BJ (cell line): ENCODE measurements around the gene SNAP91. TPM values are rescaled to one million over a fixed set of nuclear protein-coding genes. Genes with fewer than 3 reads are reported as not detected.

Experiments used
- CTCF ChIA-PET: fragments of 350-600 bp; formaldehyde crosslinking; extraction: SDS; loops from one replicate; lab custom pipeline; 2021; ENCODE audit warnings: antibody characterized with exemption, inconsistent platforms; lab: Yijun Ruan, JAX
- POLR2A ChIA-PET: fragments of 300-600 bp; sonication (Branson Sonifier 250); formaldehyde crosslinking; extraction: SDS; loops from one replicate; lab custom pipeline; 2021; ENCODE audit warnings: antibody characterized with exemption; lab: Charles Lee
- DNase-seq: peaks from one replicate; pipeline ENCODE4 v3.0.0-alpha.2; 2011; ENCODE audit warnings: low read depth
- H3K27me3 ChIP-seq: 2 replicates; pipeline ENCODE4 v1.6.0; 2011; ENCODE audit warnings: low read length; ENCODE audit not compliant: control insufficient read depth, insufficient read depth
- H3K36me3 ChIP-seq: 2 replicates; pipeline ENCODE4 v1.5.1; 2011; ENCODE audit warnings: low read length; ENCODE audit not compliant: control insufficient read depth, insufficient read depth
- H3K4me3 ChIP-seq: 2 replicates; pipeline ENCODE4 v1.5.1; 2011; ENCODE audit warnings: low read depth, mild to moderate bottlenecking, control low read depth, low read length
- CTCF ChIP-seq: IDR thresholded peaks from 2 replicates; pipeline ENCODE4 v1.5.1; 2011; ENCODE audit warnings: low read depth, mild to moderate bottlenecking, control low read depth, inconsistent platforms, low read length, moderate library complexity; ENCODE audit not compliant: insufficient read depth
- polyA plus RNA-seq: library from polyadenylated mRNA; depleted of rRNA; stranded (reverse); fragments of >200 nt; gene quantifications from 2 replicates; pipeline ENCODE4 v1.2.3, GENCODE V29; 2011

SNAP91 gene
- polyA plus RNA-seq, 1 experiment: not detected

GRCh38 chr6:83536034-83536646 is 172.8 kb downstream of the SNAP91 start:
- no peaks in the 10 kb centered on the region for H3K36me3 ChIP-seq
- H3K27me3 ChIP-seq: 0 out of 2 replicates have a peak, but pooled peaks cover 1% of the 10 kb centered on the region
- POLR2A ChIA-PET: interaction anchor here (0.6 kb wide), 1 partner anchor 154 kb away, joined by 10 read pairs; no protein-coding TSS in a partner anchor
- no peak for DNase-seq
- H3K4me3 ChIP-seq: no peak overlapping the region
- CTCF ChIA-PET: interaction anchor here (0.7 to 1.3 kb wide), 11 partner anchors 9 to 321 kb away, joined by 3 to 11 read pairs (median 4); no protein-coding TSS in a partner anchor
- TF ChIP-seq CTCF: peak; percentile 83

GRCh38 chr6:83518816-83519480 is 190.0 kb downstream of the SNAP91 start:
- Histone ChIP-seq H3K36me3 (no peaks in the 10 kb centered on the region), H3K4me3 (no peak overlapping the region), H3K27me3 (peaks cover 3% of the 10 kb centered on the region)
- DNase-seq: no peak
- CTCF ChIA-PET: interaction anchor here (0.7 to 2.4 kb wide), 7 partner anchors 7 to 452 kb away, joined by 3 to 9 read pairs (median 6); partner anchors contain the start of genes DOP1A and PRSS35
- TF ChIP-seq CTCF: peak; percentile 48
- POLR2A ChIA-PET: no interaction called here

- H3K36me3 ChIP-seq: no peaks in the 10 kb centered on the region
- TF ChIP-seq CTCF: no peak
- H3K27me3 ChIP-seq: no peaks in the 10 kb centered on the region
- H3K4me3 ChIP-seq: no peak overlapping the region
- DNase-seq: no peak
- ChIA-PET CTCF (interaction anchor here (2.4 kb wide), 1 partner anchor 99 kb away, joined by 9 read pairs; no protein-coding TSS in a partner anchor), POLR2A (no interaction called here)
Measured at GRCh38 chr6:83517500-83517899, 191.4 kb downstream of the SNAP91 start.

- H3K4me3 ChIP-seq: no peak overlapping the region
- H3K36me3 ChIP-seq: no peaks in the 10 kb centered on the region
- ChIA-PET CTCF (interaction anchor here (0.6 to 12.9 kb wide), 20 partner anchors 10 to 1100 kb away, joined by 3 to 302 read pairs (median 4); partner anchors contain the start of genes DOP1A and UBE3D), POLR2A (no interaction called here)
- TF ChIP-seq CTCF: peak; percentile 79
- H3K27me3 ChIP-seq: no peaks in the 10 kb centered on the region
- DNase-seq: no peak
Measured at GRCh38 chr6:83514866-83515466, 193.9 kb downstream of the SNAP91 start.

GRCh38 chr6:83514466-83514865 is 194.4 kb downstream of the SNAP91 start:
- ChIA-PET POLR2A (no interaction called here), CTCF (interaction anchor here (0.6 to 12.9 kb wide), 20 partner anchors 9 to 448 kb away, joined by 3 to 302 read pairs (median 4); partner anchors contain the start of genes DOP1A and UBE3D)
- TF ChIP-seq CTCF: no peak
- Histone ChIP-seq H3K36me3 (no peaks in the 10 kb centered on the region), H3K4me3 (no peak overlapping the region), H3K27me3 (no peaks in the 10 kb centered on the region)
- no peak for DNase-seq
